GM04503 (cell line): ENCODE results near the gene SPESP1.

Experiments used
- DNase-seq: peaks from one replicate; pipeline ENCODE4 v3.0.0-alpha.2; 2012; ENCODE audit warnings: low read depth

The SPESP1 gene

GRCh38 chr15:68930268-68931022 lies at the start of gene SPESP1:
Gene SPESP1, plus strand, starts transcription at chr15:68930525. Its CDS starts 129 bp downstream, at chr15:68930654.
- peak; percentile 19 for DNase-seq

DNA sequence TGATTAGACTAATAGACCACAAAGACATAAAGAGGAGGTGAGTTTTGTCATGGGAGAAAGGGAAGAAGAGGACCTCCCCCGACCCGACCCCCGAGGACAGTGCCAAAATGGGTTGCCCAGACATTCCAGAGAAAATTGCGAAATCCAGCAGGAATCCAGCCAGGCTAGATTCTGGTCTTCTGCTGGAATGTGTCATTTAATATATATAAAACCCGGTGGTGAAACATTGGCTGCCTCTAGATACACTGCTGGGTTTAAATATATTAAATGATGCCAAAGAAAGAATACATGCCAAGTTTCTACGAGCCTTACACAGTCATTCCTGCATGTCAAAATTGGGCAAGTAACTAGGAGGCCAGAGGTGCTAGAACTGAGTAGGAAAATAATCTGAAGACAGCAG lies 45.3 kb upstream of the SPESP1 start:
- DNase-seq: no peak

GRCh38 chr15:68887120-68887519 lies 43.2 kb upstream of the SPESP1 start:
- no peak for DNase-seq

DNA sequence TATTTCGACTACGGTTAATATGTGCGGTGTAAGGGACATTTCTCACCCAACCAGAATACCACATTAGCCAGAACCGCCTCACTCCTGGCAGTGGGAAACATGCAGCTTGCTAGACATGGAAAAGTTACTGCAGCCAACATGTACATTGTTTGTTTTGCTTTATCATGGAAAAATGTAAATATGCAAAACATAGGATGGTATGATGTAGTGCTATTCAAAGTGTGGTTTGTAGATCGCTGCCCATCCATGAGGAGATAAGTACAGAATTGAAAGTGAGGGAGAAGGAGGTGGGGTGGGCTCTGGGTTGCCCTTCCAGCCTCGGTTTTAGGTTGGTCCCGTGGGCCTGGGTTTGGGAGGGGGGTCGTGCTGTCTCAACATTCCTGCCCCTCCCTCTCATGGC lies 42.5 kb upstream of the SPESP1 start:
- DNase-seq: no peak

GRCh38 chr15:68888419-68888818 lies 41.9 kb upstream of the SPESP1 start:
- no peak for DNase-seq

- DNase-seq: no peak
Measured at GRCh38 chr15:68894208-68894607, 36.1 kb upstream of the SPESP1 start.

- DNase-seq: no peak
Measured at GRCh38 chr15:68896178-68896577, 34.1 kb upstream of the SPESP1 start.

- no peak for DNase-seq
Measured at GRCh38 chr15:68897016-68897415, 33.3 kb upstream of the SPESP1 start.

- DNase-seq: no peak
Measured at GRCh38 chr15:68900027-68900426, 30.3 kb upstream of the SPESP1 start.

DNA sequence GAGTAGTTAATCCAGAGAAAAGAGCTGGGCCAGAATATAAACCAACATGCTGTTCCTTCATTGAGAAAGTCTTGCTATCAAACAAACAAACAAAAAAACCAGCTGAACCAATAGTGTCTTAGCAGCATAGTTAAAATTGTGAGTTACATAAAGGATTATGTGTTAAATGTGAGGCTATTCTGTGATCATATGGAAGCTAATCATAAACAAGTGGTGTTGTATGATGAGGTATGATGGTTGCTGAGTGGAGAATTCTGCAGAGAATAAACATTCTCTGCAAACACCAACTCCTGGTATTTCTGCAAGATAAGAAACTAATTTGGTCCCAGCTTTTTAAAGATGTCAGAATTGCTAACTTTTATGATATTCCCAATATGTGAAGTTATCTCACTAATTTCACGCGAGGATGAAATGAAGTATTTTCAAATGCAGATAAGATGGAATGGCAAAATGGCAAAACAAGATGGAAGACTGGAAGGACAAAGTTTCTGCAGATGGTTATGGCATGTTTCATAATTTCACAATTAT lies 22.9 kb upstream of the SPESP1 start:
- no peak for DNase-seq

- DNase-seq: no peak
Measured at GRCh38 chr15:68909601-68910100, 20.7 kb upstream of the SPESP1 start.

- DNase-seq: no peak
Measured at GRCh38 chr15:68910341-68910740, 20.0 kb upstream of the SPESP1 start.

DNA sequence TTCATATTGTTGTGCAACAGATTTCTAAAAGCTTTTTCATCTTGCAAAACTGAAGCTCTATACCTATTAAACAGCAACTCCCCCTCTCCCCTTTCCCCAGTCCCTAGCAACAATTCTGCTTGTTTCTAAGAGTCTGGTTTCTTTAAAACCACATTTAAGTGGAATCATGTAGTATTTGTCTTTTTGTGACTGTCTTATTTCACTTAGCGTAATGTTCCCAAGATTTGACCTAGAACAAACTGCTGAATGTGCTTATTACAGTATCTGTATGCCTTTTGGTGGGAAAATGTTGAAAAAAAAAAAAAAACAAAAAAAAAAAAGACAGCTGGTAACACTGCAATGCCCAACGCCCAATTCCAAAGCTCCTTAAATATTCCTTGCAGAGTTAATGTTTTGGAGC lies 19.5 kb upstream of the SPESP1 start:
- no peak for DNase-seq

DNA sequence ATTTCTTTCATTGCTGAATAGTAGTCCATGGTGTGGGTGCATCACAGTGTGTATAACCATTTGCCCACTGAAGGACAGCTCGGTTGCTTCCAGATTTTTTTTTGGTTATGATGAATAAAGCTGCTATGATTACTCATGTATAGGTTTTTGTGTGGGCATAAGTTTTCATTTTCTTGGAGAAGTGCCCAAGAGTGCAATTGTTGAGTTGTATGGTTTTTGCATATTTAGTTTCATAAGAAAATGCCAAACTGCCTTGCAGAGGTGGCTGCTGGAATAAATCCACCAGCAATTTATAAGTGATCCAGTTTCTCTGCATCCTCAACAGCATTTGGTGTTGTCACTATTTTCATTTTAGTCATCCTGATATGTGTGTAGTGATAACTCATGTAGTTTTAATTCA lies 8.4 kb upstream of the SPESP1 start:
- no peak for DNase-seq

DNA sequence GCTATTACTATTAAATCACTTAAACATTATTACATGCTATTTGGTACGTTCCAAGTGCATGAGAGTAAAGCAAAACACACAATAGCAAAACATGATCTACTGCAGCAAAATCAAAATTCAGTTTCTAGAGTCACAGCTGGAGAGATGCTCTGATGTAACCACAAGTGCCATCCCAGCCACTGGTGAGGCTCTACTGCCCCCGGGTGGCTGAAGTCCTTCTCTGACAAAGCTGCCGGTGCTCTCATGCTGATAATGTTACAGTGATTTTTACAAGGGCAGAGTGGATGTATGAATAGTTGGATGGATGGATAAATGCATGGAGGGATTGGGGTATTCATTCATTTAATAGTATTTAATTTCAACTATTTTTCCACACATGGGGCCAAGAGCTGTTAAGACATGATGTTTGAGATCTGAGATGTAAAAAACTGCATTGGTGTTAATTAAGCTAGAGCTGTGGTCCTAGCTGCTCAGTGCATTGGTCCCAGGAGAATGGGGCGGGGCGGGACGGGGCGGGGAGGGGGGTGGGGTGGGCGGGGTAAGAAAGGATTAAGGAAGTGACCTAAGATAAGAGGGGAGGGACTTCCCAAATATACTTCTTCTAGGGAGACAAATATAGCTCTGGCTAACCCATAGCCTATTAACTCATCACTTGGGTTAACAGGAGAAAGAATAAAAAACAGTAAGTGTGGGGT lies 5.3 kb upstream of the SPESP1 start:
- DNase-seq: peak; percentile 27

- no peak for DNase-seq
Measured at GRCh38 chr15:68933001-68933400, 2.7 kb downstream of the SPESP1 start.

GRCh38 chr15:68934341-68934740 lies 4.0 kb downstream of the SPESP1 start:
- DNase-seq: no peak

GRCh38 chr15:68935400-68935937 lies 5.1 kb downstream of the SPESP1 start:
- DNase-seq: no peak

- no peak for DNase-seq
Measured at GRCh38 chr15:68939501-68939900, 9.2 kb downstream of the SPESP1 start.

GRCh38 chr15:68951813-68952212 lies 21.5 kb downstream of the SPESP1 start:
- DNase-seq: no peak

DNA sequence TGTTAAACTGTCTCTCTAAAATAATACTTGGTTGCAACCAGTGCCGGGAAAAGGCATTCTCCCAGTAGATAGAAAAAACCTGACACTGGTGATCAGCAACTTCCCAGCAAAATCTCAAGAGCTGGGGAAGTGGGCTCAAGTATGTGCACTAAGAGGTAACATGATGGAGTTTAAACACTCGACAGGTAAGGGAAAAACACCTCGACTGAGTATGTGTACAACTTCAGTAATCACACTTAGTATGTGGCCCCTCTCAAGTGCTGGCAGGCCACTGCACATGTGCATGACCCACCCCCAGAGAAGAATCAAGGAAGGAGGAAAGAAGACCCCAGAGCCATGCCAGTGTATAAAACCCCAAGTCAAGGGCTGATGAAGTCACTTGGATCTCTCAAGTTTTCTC lies 27.4 kb downstream of the SPESP1 start:
- no peak for DNase-seq

DNA sequence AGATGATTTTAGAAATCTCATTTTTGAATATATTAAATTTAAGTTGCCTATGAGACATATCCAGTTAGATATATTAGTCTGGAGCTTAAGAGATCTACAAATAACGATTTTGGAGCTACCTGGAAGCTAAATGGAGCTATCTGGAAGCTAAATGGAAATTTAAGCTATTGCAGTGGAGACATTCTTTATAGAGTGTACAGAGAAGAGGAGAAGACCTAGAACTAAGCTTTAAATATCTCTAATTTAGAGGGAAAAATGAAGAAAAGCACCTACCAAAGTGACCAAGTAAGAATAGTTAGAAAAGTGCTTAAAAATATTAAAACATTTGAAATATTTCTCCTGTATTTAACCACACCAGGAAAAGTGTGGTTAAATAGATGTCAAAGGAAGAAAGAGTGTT lies 28.3 kb downstream of the SPESP1 start:
- DNase-seq: no peak

DNA sequence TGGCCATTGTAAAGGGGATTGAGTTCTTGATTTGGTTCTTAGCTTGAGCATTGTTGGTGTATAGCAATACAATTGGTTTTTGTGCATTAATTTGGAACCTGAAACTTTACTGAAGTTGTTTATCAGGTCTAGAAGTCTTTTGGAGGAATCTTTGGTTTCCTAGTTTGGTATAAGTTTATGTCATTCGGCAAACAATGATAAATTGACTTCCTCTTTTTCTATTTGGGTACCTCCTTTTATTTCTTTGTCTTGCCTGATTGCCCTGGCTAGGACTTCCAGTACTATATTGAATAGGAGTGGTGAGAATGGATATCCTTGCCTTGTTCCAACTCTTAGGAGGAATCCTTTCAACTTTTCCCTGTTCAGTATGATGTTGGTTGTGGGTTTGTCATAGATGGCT lies 32.1 kb downstream of the SPESP1 start:
- no peak for DNase-seq
